ENCODE results near the gene NFIL3.
"Not testable (repeated sequence)": the region's sequence is repeated elsewhere in the genome, so short reads cannot be mapped to it uniquely, and the experiment has no call there.

NFIL3 gene

GRCh38 chr9:91423785-91424402, at the start of gene NFIL3:
Gene NFIL3 (minus strand): TSS chr9:91423832. CDS start chr9:91410734, 13,098 bp downstream.
- H3K4me3 ChIP-seq (ENCODE audit: low read length), result peak within 1 kb of the TSS; percentile 83
- no peak for TF ChIP-seq ZNF274 (IDR thresholded peaks at IDR 0.05; ENCODE audit: low read depth, low read length)

GRCh38 chr9:91471524-91471923, 47.9 kb upstream of the NFIL3 start:
- not testable (repeated sequence) for H3K4me3 ChIP-seq (ENCODE audit: low read length)

GRCh38 chr9:91465420-91465819, 41.8 kb upstream of the NFIL3 start:
- no peak overlapping the region for H3K4me3 ChIP-seq (ENCODE audit: low read length)
- no peak for TF ChIP-seq ZNF274 (IDR thresholded peaks at IDR 0.05; ENCODE audit: low read depth, low read length)

- TF ChIP-seq ZNF274 (IDR thresholded peaks at IDR 0.05; ENCODE audit: low read depth, low read length), result no peak
Observed at GRCh38 chr9:91458906-91459305, 35.3 kb upstream of the NFIL3 start.

GRCh38 chr9:91452844-91453243, 29.2 kb upstream of the NFIL3 start:
- H3K4me3 ChIP-seq (ENCODE audit: low read length), result no peak overlapping the region
- TF ChIP-seq ZNF274 (IDR thresholded peaks at IDR 0.05; ENCODE audit: low read depth, low read length), result no peak

More at GRCh38 chr9:91458906-91459305, 35.3 kb upstream of the NFIL3 start:
- no peak overlapping the region for H3K4me3 ChIP-seq (ENCODE audit: low read length)

- no peak overlapping the region for H3K4me3 ChIP-seq (ENCODE audit: low read length)
- no peak for TF ChIP-seq ZNF274 (IDR thresholded peaks at IDR 0.05; ENCODE audit: low read depth, low read length)
Observed at GRCh38 chr9:91451431-91452270, 28.0 kb upstream of the NFIL3 start.

- H3K4me3 ChIP-seq (ENCODE audit: low read length), result no peak overlapping the region
- no peak for TF ChIP-seq ZNF274 (IDR thresholded peaks at IDR 0.05; ENCODE audit: low read depth, low read length)
Observed at GRCh38 chr9:91445135-91445534, 21.5 kb upstream of the NFIL3 start.

GRCh38 chr9:91443994-91444392, 20.4 kb upstream of the NFIL3 start:
- no peak for TF ChIP-seq ZNF274 (IDR thresholded peaks at IDR 0.05; ENCODE audit: low read depth, low read length)
- no peak overlapping the region for H3K4me3 ChIP-seq (ENCODE audit: low read length)

- no peak overlapping the region for H3K4me3 ChIP-seq (ENCODE audit: low read length)
- TF ChIP-seq ZNF274 (IDR thresholded peaks at IDR 0.05; ENCODE audit: low read depth, low read length), result no peak
Observed at GRCh38 chr9:91443321-91443993, 19.8 kb upstream of the NFIL3 start.

- H3K4me3 ChIP-seq (ENCODE audit: low read length), result no peak overlapping the region
- no peak for TF ChIP-seq ZNF274 (IDR thresholded peaks at IDR 0.05; ENCODE audit: low read depth, low read length)
Observed at GRCh38 chr9:91436841-91437240, 13.2 kb upstream of the NFIL3 start.

- no peak overlapping the region for H3K4me3 ChIP-seq (ENCODE audit: low read length)
- no peak for TF ChIP-seq ZNF274 (IDR thresholded peaks at IDR 0.05; ENCODE audit: low read depth, low read length)
Observed at GRCh38 chr9:91433180-91433579, 9.5 kb upstream of the NFIL3 start.

GRCh38 chr9:91431485-91431884, 7.9 kb upstream of the NFIL3 start:
- H3K4me3 ChIP-seq (ENCODE audit: low read length), result no peak overlapping the region
- TF ChIP-seq ZNF274 (IDR thresholded peaks at IDR 0.05; ENCODE audit: low read depth, low read length), result no peak

GRCh38 chr9:91429501-91429900, 5.9 kb upstream of the NFIL3 start:
- no peak overlapping the region for H3K4me3 ChIP-seq (ENCODE audit: low read length)
- TF ChIP-seq ZNF274 (IDR thresholded peaks at IDR 0.05; ENCODE audit: low read depth, low read length), result no peak

GRCh38 chr9:91428927-91429351, 5.3 kb upstream of the NFIL3 start:
- no peak for TF ChIP-seq ZNF274 (IDR thresholded peaks at IDR 0.05; ENCODE audit: low read depth, low read length)
- H3K4me3 ChIP-seq (ENCODE audit: low read length), result no peak overlapping the region

GRCh38 chr9:91428436-91428835, 4.8 kb upstream of the NFIL3 start:
- H3K4me3 ChIP-seq (ENCODE audit: low read length), result no peak overlapping the region
- TF ChIP-seq ZNF274 (IDR thresholded peaks at IDR 0.05; ENCODE audit: low read depth, low read length), result no peak

Measured in GM08714 (cell line).